GM12878 (cell line): ENCODE results near the gene NPR2. TPM values are rescaled to one million over a fixed set of nuclear protein-coding genes. Genes with fewer than 3 reads are reported as not detected.
A peak's percentile ranks its signal among the peaks of the same experiment; 100 is the strongest.

Experiments
- ASH2L ChIP-seq: fragments of 300-600, 200-600 bp; sonication (generic); IDR thresholded peaks from 2 replicates; pipeline ENCODE4 v1.6.1; 2017; ENCODE audit warnings: low read depth, mild to moderate bottlenecking, borderline replicate concordance
- CBX3 ChIP-seq: fragments of 200-600 bp; sonication (generic); IDR thresholded peaks from 2 replicates; pipeline ENCODE4 v1.6.1; 2016; ENCODE audit warnings: low read depth, borderline replicate concordance
- GABPA ChIP-seq: IDR thresholded peaks from 2 replicates; pipeline ENCODE4 v1.6.1; 2014; ENCODE audit warnings: antibody characterized with exemption, low read depth, mild to moderate bottlenecking, inconsistent platforms
- HCFC1 ChIP-seq: fragments of 150-350 bp; IDR thresholded peaks from 2 replicates; pipeline ENCODE4 v1.6.1; 2014; ENCODE audit warnings: low read length
- MTA3 ChIP-seq: IDR thresholded peaks from 2 replicates; pipeline ENCODE4 v1.6.1; 2012; ENCODE audit warnings: low read length, inconsistent platforms, borderline replicate concordance
- NFYA ChIP-seq: IDR thresholded peaks from 2 replicates; pipeline ENCODE4 v1.6.1; 2011; ENCODE audit warnings: low read depth, mild to moderate bottlenecking, low read length, improper control_type of control experiment, borderline replicate concordance
- NFYB ChIP-seq: IDR thresholded peaks from 2 replicates; pipeline ENCODE4 v1.6.1; 2011; ENCODE audit warnings: low read depth, mild to moderate bottlenecking, low read length, improper control_type of control experiment, moderate library complexity; ENCODE audit not compliant: insufficient read depth
- SIN3A ChIP-seq: IDR thresholded peaks from 2 replicates; pipeline ENCODE4 v1.6.1; 2012; ENCODE audit warnings: low read depth, low read length, improper control_type of control experiment
- SIX5 ChIP-seq: IDR thresholded peaks from 2 replicates; pipeline ENCODE4 v1.6.1; 2011; ENCODE audit warnings: mild to moderate bottlenecking, low read depth, low read length, moderate library complexity; ENCODE audit not compliant: severe bottlenecking
- TCF3 ChIP-seq: IDR thresholded peaks from 2 replicates; pipeline ENCODE4 v1.6.1; 2012; ENCODE audit warnings: low read depth, mild to moderate bottlenecking, low read length, borderline replicate concordance; ENCODE audit not compliant: insufficient read depth
- WRNIP1 ChIP-seq: IDR thresholded peaks from 2 replicates; pipeline ENCODE4 v1.6.1; 2011; ENCODE audit warnings: low read depth, low read length, improper control_type of control experiment, borderline replicate concordance
- polyA plus RNA-seq, 11 experiments: library from polyadenylated mRNA; depleted of rRNA in 4 of 11; unstranded in 6 of 11; stranded (reverse) in 5 of 11; fragments of >200 nt; fragmentation: Nextera tagmentation in 4 of 11; fragmentation: Illumina TruSeq in 1 of 11; extraction: Ambion mirVana in 4 of 11; extraction: Trizol in 1 of 11; gene quantifications; 1 replicate in 1 of 11; 2 replicates in 10 of 11; pipeline versions ENCODE4 v1.2.1 to v1.2.3, GENCODE V29; 2011 to 2016; ENCODE audit warnings: inconsistent platforms in 2 of 11, missing spikeins in 2 of 11, low read depth in 1 of 11
- total RNA-seq, 4 experiments: library from RNA; depleted of rRNA in 3 of 4; stranded (reverse); fragments of >200 nt in 3 of 4; fragmentation: Illumina TruSeq in 1 of 4; extraction: Trizol in 1 of 4; gene quantifications; 2 replicates each; pipeline versions ENCODE4 v1.2.1 to v1.2.3, GENCODE V29; 2013 to 2021
- TF ChIP-seq, protein P1 (sequence below): fragments of 450-650 bp; conservative IDR thresholded peaks from 2 replicates; pipeline ENCODE4 v1.6.1; 2017; ENCODE audit warnings: mild to moderate bottlenecking, moderate library complexity
- TF ChIP-seq, protein P2 (sequence below): IDR thresholded peaks from 2 replicates; pipeline ENCODE4 v1.6.1; 2012; ENCODE audit warnings: low read depth, low read length, improper control_type of control experiment
- TF ChIP-seq, protein P3 (sequence below): fragments of 450-650 bp; IDR thresholded peaks from 2 replicates; pipeline ENCODE4 v1.6.1; 2018; ENCODE audit warnings: mild to moderate bottlenecking, low read depth, moderate library complexity; ENCODE audit not compliant: partially characterized antibody
- TF ChIP-seq, protein P4 (sequence below): fragments of 450-650 bp; IDR thresholded peaks from 2 replicates; pipeline ENCODE4 v1.6.1; 2017; ENCODE audit warnings: low read depth, mild to moderate bottlenecking, moderate library complexity
- TF ChIP-seq, protein P5 (sequence below): IDR thresholded peaks from 2 replicates; pipeline ENCODE4 v1.6.1; 2011; ENCODE audit warnings: low read depth, mild to moderate bottlenecking, low read length, moderate library complexity, borderline replicate concordance; ENCODE audit errors: extremely low read depth
- TF ChIP-seq, protein P6 (sequence below): IDR thresholded peaks from 2 replicates; pipeline ENCODE4 v1.6.1; 2011; ENCODE audit warnings: borderline replicate concordance, low read depth, mild to moderate bottlenecking, moderate library complexity, low read length; ENCODE audit not compliant: insufficient read depth, poor library complexity, severe bottlenecking

Gene NPR2
- total and polyA plus RNA-seq, 10 of the 15 experiments (the other 5 are each of a cell fraction or from before 2014, with no cell fraction given), result 2.0 to 20.9 (median 6.8) TPM

DNA sequence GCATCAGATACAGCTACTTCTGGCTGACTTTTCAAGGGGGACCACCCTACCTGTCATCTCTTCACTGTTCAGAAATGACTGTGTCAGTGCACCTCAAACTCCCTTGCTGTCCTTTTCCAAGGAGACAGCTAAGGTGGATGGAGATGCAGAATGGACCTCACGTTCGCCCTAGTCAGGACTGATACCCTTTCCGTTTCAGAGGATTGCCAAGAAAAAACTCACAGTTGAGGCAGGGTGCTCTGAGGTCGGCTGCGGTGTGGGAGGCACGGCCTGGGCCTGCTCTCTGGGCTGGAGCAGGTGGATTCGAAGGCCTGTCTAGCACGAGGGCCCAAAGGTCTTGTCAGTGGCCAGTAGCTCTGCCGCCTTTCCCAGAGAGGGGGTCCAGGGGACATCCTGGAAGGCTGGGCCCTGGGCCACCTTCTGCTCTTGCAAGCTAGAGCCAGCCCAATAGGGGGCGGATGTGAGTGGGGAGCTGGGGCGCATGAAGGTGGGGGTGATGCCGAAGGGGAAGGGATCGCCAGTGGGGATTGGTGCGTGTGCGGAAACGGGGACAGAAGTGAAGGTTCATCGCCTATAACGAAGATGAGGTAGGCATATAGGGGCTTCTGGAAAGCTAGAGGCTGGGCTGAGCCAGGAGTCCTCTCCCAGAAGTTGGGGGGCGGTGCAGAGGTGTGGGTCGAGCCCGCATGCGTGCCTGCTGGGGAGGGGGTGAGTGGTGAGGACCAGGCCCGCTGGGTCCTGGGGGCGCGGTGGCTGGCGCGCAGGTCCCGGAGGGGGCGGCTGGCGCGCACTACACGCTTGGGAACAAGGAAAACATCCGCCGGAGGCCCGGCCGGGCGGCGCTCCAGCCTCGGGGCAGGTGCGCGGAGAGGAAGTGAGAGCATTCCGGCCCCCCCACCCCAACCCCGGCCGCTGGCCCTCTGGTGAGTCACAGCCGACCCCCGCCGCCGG, 34.8 kb upstream of the NPR2 start (continued):
- TF ChIP-seq, protein P1, sequence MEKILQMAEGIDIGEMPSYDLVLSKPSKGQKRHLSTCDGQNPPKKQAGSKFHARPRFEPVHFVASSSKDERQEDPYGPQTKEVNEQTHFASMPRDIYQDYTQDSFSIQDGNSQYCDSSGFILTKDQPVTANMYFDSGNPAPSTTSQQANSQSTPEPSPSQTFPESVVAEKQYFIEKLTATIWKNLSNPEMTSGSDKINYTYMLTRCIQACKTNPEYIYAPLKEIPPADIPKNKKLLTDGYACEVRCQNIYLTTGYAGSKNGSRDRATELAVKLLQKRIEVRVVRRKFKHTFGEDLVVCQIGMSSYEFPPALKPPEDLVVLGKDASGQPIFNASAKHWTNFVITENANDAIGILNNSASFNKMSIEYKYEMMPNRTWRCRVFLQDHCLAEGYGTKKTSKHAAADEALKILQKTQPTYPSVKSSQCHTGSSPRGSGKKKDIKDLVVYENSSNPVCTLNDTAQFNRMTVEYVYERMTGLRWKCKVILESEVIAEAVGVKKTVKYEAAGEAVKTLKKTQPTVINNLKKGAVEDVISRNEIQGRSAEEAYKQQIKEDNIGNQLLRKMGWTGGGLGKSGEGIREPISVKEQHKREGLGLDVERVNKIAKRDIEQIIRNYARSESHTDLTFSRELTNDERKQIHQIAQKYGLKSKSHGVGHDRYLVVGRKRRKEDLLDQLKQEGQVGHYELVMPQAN, result peak; percentile 36; the same call in 1 of the 2 replicates
- 0 out of 2 replicates have a peak, but pooled peaks have one; percentile 24 for TF ChIP-seq GABPA
- TF ChIP-seq CBX3, result no peak
- TF ChIP-seq NFYA, result no peak
- no peak for TF ChIP-seq HCFC1
- TF ChIP-seq WRNIP1, result no peak
- no peak for TF ChIP-seq SIX5
- TF ChIP-seq, protein P2, sequence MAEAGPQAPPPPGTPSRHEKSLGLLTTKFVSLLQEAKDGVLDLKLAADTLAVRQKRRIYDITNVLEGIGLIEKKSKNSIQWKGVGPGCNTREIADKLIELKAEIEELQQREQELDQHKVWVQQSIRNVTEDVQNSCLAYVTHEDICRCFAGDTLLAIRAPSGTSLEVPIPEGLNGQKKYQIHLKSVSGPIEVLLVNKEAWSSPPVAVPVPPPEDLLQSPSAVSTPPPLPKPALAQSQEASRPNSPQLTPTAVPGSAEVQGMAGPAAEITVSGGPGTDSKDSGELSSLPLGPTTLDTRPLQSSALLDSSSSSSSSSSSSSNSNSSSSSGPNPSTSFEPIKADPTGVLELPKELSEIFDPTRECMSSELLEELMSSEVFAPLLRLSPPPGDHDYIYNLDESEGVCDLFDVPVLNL, result 0 out of 2 replicates have a peak, but pooled peaks have one; percentile 19
- peak; percentile 28; the same call in 1 of the 2 replicates for TF ChIP-seq ASH2L
- TF ChIP-seq, protein P3, sequence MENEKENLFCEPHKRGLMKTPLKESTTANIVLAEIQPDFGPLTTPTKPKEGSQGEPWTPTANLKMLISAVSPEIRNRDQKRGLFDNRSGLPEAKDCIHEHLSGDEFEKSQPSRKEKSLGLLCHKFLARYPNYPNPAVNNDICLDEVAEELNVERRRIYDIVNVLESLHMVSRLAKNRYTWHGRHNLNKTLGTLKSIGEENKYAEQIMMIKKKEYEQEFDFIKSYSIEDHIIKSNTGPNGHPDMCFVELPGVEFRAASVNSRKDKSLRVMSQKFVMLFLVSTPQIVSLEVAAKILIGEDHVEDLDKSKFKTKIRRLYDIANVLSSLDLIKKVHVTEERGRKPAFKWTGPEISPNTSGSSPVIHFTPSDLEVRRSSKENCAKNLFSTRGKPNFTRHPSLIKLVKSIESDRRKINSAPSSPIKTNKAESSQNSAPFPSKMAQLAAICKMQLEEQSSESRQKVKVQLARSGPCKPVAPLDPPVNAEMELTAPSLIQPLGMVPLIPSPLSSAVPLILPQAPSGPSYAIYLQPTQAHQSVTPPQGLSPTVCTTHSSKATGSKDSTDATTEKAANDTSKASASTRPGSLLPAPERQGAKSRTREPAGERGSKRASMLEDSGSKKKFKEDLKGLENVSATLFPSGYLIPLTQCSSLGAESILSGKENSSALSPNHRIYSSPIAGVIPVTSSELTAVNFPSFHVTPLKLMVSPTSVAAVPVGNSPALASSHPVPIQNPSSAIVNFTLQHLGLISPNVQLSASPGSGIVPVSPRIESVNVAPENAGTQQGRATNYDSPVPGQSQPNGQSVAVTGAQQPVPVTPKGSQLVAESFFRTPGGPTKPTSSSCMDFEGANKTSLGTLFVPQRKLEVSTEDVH, result no peak
- TF ChIP-seq, protein P4, sequence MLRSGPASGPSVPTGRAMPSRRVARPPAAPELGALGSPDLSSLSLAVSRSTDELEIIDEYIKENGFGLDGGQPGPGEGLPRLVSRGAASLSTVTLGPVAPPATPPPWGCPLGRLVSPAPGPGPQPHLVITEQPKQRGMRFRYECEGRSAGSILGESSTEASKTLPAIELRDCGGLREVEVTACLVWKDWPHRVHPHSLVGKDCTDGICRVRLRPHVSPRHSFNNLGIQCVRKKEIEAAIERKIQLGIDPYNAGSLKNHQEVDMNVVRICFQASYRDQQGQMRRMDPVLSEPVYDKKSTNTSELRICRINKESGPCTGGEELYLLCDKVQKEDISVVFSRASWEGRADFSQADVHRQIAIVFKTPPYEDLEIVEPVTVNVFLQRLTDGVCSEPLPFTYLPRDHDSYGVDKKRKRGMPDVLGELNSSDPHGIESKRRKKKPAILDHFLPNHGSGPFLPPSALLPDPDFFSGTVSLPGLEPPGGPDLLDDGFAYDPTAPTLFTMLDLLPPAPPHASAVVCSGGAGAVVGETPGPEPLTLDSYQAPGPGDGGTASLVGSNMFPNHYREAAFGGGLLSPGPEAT, result no peak
- no peak for TF ChIP-seq NFYB
- TF ChIP-seq SIN3A, result peak; percentile 51; the same call in 1 of the 2 replicates
- TF ChIP-seq, protein P5, sequence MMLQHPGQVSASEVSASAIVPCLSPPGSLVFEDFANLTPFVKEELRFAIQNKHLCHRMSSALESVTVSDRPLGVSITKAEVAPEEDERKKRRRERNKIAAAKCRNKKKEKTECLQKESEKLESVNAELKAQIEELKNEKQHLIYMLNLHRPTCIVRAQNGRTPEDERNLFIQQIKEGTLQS, result no peak
- TF ChIP-seq MTA3, result 0 out of 2 replicates have a peak, but pooled peaks have one; percentile 3
- TF ChIP-seq TCF3, result peak; percentile 73; the same call in 1 of the 2 replicates
- TF ChIP-seq, protein P6, sequence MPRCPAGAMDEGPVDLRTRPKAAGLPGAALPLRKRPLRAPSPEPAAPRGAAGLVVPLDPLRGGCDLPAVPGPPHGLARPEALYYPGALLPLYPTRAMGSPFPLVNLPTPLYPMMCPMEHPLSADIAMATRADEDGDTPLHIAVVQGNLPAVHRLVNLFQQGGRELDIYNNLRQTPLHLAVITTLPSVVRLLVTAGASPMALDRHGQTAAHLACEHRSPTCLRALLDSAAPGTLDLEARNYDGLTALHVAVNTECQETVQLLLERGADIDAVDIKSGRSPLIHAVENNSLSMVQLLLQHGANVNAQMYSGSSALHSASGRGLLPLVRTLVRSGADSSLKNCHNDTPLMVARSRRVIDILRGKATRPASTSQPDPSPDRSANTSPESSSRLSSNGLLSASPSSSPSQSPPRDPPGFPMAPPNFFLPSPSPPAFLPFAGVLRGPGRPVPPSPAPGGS, result no peak
